Measurements from ENCODE around the gene FAM72D.
"Not testable (repeated sequence)": the region's sequence is repeated elsewhere in the genome, so short reads cannot be mapped to it uniquely, and the experiment has no call there.

FAM72D gene

DNA sequence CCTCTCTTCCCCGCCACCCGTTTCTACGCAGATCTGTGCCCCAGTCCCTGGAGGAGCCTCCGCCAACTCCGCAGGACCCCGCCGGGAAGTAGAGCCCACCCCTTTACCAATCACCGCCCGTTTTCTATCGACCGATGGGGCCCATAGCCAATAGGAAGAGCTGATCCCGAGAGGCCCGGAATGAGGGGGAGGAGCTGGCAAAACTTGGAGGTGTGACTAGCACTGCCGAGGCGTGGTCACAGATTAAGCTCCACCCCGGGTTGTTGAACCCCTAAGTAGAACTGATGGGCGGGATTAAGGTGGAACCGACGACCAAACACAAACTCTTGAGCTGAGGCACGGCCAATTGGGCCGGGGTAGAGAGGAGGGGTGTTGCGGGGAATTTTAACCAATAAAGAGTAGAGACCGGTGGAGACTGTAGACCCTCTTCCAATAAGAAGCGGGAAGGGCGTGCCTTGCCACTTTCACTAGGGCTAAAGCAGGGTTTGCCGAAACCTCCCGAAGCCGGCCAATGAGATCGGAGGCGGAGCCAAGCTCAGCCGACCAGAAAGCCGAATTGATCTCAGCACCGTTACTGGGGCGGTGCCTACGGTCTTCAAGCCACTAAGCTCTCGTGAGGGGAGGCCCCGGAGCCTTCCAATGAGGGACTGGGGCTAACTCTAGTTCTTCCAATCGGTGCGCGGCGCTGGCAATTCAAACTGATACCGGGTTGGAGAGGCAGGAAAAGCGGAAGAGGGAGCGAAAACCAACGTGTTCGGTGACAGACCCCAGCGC is at the start of gene FAM72D, which contains the start of gene SRGAP2B:
TSS of gene FAM72D (plus strand) at position 691 of the 774 bp plus-strand sequence. CDS start 874 bp downstream, outside the sequence.
TSS of gene SRGAP2B (minus strand) at position 45 of the 774 bp plus-strand sequence. CDS start 2,427 bp downstream, outside the sequence.
- DNase-seq, result not testable (repeated sequence)

DNA sequence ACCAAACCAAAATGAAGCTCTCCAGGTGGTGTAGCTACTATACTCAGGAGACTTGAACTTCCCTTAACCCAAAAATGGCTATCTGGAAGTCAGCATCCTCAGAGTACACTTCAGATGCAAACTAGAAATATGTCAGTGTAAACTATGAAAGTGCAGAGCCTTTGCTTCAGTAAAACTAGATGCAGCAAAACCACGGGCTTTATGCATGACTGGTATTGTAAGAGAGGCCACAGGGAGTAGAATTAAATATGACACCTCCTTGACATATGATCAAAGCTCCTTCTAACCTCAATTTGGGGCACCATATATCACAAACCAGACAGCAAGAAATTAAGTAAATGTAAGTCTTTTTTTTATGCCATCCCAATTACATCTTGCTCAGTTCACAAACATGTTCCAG is 48.2 kb upstream of the FAM72D start:
- DNase-seq, result not testable (repeated sequence)

DNA sequence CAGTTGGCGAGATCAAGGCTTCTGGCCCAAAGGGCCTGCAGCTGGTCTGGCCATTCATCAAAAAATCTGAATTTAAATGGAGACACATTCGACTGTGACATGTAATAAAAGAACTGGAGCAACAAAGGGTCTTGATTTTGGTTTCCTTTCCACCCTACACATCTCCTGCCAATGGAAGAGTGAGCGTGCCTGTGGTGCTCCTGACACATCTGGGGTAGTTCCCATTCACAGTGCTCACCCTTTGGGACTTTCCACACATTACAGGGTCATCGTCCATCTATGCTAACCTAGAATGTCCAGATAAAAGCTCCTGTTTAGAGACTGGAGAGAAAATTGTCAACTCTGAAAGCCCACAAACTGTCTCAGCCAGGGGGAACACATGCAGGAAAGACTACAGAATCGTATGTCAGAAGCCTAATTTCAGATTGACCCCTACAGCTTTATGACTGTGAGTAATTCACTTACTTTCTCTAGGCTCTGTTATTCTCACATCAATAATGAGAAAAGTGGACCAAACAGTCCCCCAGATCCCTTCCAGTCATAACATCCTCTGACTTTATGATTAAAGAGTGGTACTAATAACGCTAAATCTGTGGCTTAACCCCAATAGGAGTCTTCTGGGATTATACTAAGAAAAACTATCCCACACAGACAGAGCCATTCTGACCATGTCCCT is 47.5 kb upstream of the FAM72D start:
- DNase-seq, result not testable (repeated sequence)

DNA sequence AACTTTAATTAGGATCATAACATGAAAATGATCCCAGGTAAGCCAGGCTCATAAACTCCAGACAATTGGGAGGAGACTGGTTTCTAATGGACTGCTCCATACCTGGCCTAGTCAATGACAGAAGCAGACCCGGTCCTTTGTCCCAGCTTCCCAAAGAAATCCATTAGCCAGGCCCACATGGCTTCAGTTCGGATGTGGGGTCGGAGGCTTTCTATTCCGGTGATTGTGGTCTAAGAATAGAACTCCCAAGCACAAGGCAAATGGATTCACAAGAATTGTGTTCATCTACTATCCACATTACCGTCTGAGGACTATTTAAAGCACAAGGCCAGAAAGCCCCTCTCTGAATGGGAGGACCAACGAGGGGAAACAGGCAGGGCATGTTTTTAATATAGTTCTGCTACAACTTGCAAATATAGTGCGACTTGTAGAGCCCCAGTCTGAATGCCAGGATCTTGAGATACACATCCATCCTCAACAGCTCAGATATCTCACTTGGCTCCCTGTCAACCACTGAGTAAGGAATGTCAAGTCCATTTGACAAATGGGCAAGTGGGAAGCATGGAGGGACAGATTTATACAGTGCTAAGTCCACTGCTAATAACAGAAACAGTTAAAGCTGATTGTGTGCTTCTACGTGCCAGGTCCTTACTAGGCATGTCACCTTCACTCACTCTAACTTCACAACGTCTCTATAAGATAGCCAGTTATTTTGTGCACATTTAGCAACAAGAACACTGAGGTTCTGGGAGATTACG is 43.6 kb upstream of the FAM72D start:
- DNase-seq, result not testable (repeated sequence)

DNA sequence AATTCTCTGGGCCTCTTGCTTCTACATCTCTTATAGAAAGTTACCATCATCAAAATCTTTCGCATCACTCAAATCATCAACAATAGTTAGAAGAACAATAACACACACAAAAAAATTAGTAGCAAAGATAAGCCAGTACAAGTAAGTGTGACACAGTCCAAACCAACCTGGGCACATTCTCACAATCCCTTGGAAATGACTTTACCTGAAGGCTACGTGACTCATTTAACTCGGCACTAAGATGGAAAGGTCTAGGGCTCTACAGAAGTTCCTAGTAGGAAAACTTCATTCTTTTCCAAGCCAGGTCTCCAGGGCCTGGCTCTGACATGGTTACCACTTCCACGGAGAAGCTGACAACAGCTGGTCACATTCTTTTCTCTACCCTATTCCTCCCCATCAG is 42.3 kb upstream of the FAM72D start:
- DNase-seq, result not testable (repeated sequence)

DNA sequence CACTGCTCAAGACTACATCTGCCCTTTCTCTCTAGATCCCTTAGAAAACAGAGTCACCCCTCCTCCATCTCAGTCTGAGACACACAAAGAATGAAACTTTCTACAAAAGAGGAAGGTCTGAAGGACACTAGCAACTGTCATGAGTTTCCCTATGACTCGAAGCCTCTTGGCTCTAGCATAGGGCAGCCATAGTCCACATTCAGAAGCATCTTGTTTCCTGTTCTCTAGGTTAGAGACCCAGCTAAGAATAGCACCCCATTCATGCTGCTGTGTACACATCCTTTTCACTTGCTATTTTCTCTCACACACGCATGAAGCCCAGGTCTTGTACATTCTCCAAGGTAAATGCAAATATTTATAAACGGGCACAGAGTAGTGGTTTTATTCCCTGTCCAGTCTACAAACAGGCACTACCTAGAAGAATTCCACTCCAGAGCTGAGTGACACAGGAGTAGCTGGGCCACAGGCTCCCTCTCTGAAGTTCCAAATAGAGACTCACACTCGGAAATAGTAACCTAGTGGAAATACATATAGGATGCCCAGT is 40.5 kb upstream of the FAM72D start:
- DNase-seq, result not testable (repeated sequence)

DNA sequence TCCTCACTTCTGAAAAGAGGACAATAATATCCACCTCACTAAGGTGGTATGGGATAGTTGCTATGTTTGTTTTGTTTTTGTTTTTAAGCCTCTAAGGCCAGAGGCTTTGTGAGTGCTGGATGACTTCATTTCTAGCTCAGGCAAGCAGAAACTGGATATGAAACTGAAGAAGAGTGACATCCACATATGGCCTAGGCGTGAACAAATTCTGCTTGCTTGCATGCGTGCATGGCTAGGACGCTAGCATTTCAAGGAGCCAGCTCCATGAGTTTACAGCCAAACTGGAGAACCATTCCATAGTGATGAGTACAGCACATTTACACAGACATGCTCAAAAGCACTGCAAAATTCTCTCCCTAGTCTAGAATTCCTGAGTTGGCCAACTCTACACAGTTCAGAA is 37.6 kb upstream of the FAM72D start:
- DNase-seq, result not testable (repeated sequence)

DNA sequence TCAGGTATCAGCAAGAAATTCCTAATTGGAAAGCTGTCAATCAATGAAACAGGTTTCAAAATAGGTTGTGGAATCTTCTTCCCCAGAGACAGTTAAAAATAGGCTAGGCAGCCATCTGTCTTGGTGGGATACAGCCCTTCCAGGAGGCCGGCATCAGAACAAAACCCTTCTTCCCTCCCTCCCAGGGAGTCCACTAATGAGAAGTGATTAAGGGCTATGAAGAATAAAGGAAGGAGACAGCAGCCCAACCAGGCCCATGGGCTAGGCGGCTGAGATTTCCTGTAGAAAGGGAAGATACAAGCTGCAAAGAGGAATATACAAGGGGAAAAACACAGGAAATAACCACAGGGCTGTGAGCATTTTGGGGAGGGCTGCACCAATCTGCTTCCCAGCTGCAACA is 32.5 kb upstream of the FAM72D start:
- DNase-seq, result not testable (repeated sequence)

DNA sequence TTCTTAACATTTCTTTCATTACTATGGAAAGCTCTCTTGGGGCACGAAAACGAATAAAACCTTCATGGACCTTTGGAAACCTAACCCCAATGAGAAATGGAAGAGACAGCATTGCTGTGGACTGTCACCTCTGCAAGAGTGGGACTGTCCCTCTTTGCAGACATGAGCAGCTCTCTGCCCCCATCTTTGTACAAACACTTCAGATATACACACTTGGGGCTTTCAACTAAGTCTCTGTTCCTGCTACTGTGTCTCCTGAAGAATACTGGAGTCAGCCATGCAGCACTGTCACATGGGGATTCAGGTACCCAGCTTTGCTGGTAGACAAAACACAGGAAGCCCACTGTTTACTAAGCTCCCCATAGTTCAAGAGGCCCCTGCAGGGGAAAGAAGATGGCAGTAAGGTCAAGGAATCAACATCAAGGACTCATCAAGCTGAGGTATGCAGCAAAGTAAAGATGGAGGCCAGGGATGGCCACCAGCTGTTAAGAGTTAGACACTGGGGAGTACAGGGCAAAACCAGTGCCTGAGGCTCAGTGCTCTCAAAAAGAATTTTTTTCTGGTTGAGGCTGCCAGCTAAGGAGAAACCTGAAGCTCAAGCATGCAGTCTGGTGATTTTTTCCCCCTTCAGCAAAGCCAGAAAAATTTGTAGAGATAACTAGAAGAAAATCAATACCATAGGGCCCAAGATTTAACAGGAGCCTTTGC is 31.7 kb upstream of the FAM72D start:
- not testable (repeated sequence) for DNase-seq

DNA sequence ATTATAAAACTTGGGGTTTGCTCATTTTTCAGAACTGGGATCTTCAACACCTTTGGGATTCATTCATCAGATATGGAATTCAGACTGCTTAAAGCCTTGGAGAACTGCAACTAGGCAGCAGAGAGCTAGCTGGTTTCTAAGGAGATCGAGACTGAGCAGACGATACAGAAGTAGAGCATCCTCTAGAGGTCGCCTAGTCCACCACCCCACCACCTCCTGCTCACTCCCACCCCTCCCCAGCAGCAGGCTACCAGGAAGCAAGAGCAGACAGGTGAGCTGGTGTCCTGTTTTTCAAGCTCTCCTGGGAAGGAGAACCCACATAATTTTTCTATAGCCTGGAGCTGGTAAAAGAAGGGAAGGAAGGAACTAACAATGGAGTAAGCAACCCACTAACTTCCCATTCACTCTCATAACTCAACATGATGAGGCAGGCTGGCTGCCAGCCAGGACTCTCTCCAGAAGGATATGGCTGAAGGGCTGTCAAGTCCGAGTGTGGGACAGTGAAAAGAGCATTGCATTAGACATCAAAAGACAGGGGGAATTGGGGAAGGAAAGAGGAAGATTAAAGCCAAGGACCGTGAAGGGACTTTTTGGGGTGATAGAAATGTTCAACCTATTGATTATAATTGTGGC is 30.5 kb upstream of the FAM72D start:
- DNase-seq, result not testable (repeated sequence)

DNA sequence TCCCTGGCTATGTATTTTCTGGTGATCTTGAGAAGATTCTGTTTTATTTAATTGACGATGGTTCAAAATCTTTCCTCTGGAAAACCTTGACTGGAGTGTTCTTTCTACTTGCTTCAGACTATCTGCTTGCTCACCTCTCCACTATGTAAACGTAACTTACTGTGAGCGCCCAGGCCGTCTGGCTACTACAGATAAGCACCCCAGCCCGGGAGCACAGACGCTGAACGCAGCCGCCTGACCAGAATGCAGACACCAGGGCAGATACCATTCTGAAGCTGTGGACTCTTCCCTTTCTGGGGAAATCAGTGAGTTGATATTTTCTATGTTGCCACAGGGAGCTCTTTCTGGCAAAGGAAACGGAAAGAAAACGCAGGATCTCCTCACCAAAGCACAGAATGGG is 29.3 kb upstream of the FAM72D start:
- not testable (repeated sequence) for DNase-seq

DNA sequence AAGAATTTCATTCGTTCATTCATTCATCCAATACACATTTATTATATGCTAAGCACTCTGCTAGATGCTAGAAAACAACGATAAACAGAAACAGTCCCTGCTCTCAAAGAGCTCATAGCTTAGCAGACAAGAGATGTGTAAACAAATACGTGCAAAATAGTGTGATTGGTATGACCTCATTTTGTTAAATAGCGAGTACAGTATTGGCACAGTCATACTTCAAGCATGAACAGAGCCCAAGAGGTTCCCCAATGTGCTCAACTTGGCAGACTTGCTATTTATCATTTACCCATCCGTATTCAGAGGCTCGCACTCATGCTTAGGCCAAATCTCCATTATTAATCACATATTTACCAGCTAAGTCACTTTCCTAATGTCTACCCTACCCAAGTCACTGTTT is 24.2 kb upstream of the FAM72D start:
- DNase-seq, result not testable (repeated sequence)

DNA sequence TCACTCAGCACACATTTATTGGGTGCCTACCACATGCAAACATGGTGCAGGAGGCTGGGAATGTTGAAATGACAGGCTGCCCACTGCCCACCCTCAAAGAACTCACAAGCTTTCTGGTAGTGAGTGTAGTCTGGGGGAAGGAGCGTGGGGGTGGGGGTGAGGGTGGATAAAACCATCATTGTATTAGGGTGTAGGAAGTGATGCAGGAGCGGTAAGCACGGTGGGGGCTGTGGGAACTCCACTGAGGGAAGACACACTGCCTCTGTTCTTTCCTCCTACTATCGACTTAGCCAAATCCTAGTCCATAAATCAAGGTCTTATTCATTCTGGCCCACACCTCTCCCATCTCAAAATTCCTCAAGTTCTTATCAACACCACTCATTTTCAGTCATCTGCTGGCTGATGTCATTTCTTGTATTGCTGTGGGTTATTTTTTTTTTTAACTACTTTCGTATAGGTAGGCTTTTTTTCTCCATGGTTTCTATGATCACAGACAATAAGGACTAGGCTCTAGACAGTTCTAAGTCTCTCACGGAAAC is 21.7 kb upstream of the FAM72D start:
- DNase-seq, result not testable (repeated sequence)

DNA sequence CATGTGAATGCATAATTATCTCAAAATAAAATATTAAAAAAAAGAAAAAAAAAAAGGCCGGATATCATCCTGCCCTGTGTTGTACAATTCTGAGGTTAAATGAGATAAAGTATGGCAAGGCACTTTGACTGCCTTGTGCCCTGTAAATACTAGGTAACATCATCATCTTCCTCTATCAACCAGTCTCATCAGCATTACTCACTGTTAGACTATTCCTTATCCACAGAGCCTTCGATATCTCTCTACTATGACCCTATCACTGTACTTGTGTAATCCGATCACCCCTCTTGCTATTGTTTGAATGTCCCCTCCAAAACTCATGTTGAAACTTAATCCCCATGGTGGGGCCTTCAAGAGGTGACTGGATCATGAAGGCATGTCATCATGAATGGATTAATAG is 18.9 kb upstream of the FAM72D start:
- DNase-seq, result not testable (repeated sequence)

DNA sequence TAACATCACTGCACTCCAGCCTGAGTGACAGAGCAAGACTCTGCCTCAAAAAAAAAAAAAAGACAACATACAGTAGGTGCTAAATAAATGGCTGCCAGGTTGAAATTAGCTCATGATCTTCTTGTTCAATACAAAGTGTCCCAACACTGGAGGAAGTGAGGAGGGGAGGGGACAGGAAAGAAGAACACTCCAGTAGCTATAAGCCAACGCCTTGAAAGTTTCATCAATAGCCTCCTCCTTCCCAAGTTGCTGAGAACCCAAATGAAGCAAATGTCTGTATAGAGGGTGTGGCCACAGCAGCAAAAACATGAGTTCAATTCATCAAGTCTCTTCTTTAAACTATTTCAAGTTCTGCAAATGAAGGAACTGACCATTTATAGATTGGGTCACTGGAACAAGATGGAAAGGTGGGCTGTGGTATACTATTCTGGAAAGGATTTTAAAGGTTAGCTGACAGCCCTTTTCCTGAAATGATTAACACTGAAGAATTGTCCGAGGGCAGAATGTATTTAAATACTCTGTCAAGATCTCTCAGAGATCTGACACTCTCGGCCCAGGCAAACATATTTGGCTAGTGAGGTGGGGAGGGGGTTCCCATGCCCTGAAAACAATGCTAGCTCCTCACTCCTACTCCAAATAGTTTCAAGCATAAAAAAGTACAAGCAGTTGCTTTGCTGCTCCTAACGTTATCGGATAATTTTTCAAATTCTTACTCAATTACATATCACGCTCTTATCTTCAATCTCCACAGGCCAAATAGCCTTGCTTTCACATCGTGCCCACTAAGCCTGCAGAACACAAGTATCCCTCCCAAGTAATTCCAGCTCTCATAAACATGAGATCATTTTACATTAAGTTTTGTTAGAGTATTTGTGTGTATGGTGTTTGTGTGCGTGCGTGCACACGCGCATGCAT is 17.6 kb upstream of the FAM72D start:
- DNase-seq, result not testable (repeated sequence)

DNA sequence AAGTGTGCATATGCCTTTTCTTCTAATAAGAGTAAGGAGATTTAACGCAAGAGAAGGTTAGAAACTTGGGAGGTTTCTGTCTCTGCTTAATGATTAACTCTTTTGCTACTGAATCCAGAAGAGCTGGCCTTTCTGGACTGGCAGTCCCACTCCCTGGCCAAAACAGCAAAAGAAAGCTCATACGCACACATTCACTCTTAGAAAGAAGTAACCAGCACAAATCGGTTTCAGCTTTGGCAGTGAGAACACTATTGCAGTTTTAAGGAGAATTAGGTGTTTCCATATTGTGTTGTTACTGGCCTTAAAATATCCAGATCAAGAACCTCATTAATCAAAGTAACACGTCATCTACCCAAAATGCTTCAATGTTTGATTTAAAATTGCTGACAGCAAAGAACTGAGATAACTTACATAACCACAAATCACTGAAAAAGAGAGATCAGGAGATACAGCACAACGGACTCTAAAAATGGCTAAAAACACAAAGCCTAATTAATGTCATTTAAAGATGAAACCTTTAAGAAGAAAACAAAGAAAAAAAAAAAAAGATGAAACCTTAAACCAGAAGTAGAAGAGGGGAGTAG is 16.9 kb upstream of the FAM72D start:
- not testable (repeated sequence) for DNase-seq

DNA sequence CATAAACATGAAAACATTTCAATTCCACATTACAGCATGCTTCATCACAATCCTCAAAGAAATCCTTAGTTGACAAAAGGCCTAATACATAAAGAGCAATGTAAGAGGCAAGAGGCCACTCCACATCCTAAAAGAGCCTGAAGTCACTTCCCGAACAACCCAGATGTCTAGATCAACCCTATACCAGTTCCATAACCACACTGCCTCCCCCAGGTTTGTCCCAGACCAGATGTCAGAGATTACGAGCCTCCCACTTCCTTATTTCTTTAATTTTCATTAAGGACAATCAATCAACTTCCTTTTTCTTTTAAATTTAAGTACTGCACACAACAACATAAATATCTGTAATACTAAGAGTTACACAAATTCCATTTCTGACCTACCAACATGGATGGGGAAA is 16.0 kb upstream of the FAM72D start:
- DNase-seq, result not testable (repeated sequence)

DNA sequence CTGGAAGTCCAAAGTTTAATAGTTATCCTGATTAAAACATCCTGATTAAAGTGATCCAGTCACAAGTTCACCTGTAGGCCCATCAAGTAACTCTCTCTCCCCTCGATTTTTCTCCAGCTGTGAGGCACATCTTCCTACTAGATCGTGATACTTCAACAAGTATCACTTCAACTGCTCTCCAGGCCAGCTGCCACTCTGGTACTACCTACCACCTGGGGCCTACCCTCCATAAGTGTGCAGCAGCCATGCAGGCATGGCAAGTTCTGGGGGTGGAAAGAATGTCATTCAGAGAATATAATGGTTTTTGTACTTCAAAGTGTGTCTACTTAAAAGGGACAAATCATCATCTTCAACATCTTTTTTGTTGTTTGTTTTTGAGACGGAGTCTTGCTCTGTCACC is 15.6 kb upstream of the FAM72D start:
- not testable (repeated sequence) for DNase-seq

DNA sequence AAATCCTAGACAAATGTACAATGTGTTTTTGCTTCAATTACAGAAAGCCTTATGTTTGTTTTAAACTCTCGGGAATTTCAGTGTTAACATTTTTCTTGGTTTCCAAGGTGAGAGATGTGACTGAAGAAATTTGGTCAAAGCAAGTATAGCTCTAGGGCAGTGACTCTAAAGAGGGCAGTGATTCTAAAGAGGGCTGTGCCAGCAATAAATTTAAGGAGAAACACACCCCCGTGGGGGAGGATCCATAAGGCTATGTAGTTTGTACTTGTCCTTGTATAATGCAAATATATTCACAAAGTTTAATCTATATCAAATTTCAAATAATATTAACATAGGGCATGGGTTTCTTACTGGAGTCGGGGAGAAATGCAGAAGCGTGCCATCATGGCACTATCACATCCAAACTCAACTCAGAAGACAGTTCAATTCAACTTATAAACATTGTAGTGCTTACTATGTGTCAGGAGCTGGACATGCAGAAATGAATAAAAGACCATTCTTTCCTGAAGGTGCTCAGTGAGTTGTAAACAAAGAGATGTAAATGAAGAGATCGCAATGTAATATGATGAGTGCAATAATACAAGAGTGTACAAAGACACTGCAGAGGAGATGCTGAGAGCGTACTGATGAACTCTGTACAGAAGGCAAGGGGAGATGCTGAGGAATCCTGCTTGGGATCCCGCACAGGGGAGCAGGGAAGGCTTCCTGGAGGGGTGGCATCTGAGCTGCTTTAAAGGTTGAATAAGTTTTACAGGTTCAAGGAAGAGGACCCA is 13.1 kb upstream of the FAM72D start:
- DNase-seq, result not testable (repeated sequence)
